H9 (cell line): ENCODE results near the gene NR5A1. TPM values are rescaled to one million over a fixed set of nuclear protein-coding genes. Genes with fewer than 3 reads are reported as not detected.

Experiments
- DNase-seq: peaks from one replicate; pipeline ENCODE4 v3.0.0-alpha.2; 2017
- H2AFZ ChIP-seq: one replicate; pipeline ENCODE4 v1.6.1; 2013; ENCODE audit warnings: mild to moderate bottlenecking, low read length, control low read depth, moderate library complexity
- H2AK5ac ChIP-seq: 2 replicates; pipeline ENCODE4 v1.6.1; 2013; ENCODE audit warnings: low read length, control low read depth, mixed read lengths; ENCODE audit not compliant: insufficient read length
- H2BK120ac ChIP-seq: one replicate; pipeline ENCODE4 v1.6.1; 2013; ENCODE audit warnings: low read depth, mild to moderate bottlenecking, low read length, control low read depth, inconsistent platforms; ENCODE audit not compliant: poor library complexity, severe bottlenecking
- H2BK12ac ChIP-seq: 2 replicates; pipeline ENCODE4 v1.6.1; 2013; ENCODE audit warnings: low read length, control low read depth, mixed read lengths, low read depth; ENCODE audit not compliant: insufficient read length
- H2BK15ac ChIP-seq: 2 replicates; pipeline ENCODE4 v1.6.1; 2013; ENCODE audit warnings: low read depth, low read length, control low read depth
- H2BK20ac ChIP-seq: one replicate; pipeline ENCODE4 v1.6.1; 2013; ENCODE audit warnings: low read depth, mild to moderate bottlenecking, low read length, control low read depth, inconsistent platforms; ENCODE audit not compliant: poor library complexity, severe bottlenecking
- H2BK5ac ChIP-seq: 2 replicates; pipeline ENCODE4 v1.6.1; 2013; ENCODE audit warnings: low read length, control low read depth, mixed read lengths; ENCODE audit not compliant: insufficient read length
- H3K14ac ChIP-seq: 2 replicates; pipeline ENCODE4 v1.6.1; 2013; ENCODE audit warnings: low read length, control low read depth; ENCODE audit not compliant: insufficient read depth
- H3K18ac ChIP-seq: 2 replicates; pipeline ENCODE4 v1.6.1; 2013; ENCODE audit warnings: low read depth, mild to moderate bottlenecking, mixed read lengths, low read length, control low read depth; ENCODE audit not compliant: insufficient read length
- H3K23ac ChIP-seq: 2 replicates; pipeline ENCODE4 v1.6.1; 2013; ENCODE audit warnings: low read length, control low read depth, mixed read lengths, low read depth; ENCODE audit not compliant: insufficient read length
- H3K23me2 ChIP-seq: 2 replicates; pipeline ENCODE4 v1.6.1; 2013; ENCODE audit warnings: low read depth, mild to moderate bottlenecking, mixed read lengths, low read length, control low read depth; ENCODE audit not compliant: insufficient read length, poor library complexity, severe bottlenecking
- H3K27ac ChIP-seq: 2 replicates; pipeline ENCODE4 v1.5.1; 2013; ENCODE audit warnings: low read length, control low read depth, mixed read lengths, low read depth; ENCODE audit not compliant: insufficient read length
- H3K27me3 ChIP-seq: 2 replicates; pipeline ENCODE4 v1.6.1; 2013; ENCODE audit warnings: low read length, control low read depth, inconsistent platforms; ENCODE audit not compliant: insufficient read depth
- H3K4ac ChIP-seq: 2 replicates; pipeline ENCODE4 v1.6.1; 2013; ENCODE audit warnings: low read depth, mild to moderate bottlenecking, control low read depth, inconsistent platforms, low read length, moderate library complexity
- H3K4me1 ChIP-seq: 2 replicates; pipeline ENCODE4 v1.6.1; 2013; ENCODE audit warnings: low read length, control low read depth, inconsistent platforms; ENCODE audit not compliant: insufficient read depth
- H3K4me2 ChIP-seq: 2 replicates; pipeline ENCODE4 v1.6.1; 2013; ENCODE audit warnings: low read length, control low read depth, mixed read lengths; ENCODE audit not compliant: insufficient read length, insufficient read depth
- H3K56ac ChIP-seq: 2 replicates; pipeline ENCODE4 v1.6.1; 2013; ENCODE audit warnings: low read depth, mild to moderate bottlenecking, mixed read lengths, low read length, control low read depth; ENCODE audit not compliant: insufficient read length
- H3K79me1 ChIP-seq: 2 replicates; pipeline ENCODE4 v1.6.1; 2013; ENCODE audit warnings: low read depth, mild to moderate bottlenecking, moderate library complexity, low read length, control low read depth, inconsistent platforms; ENCODE audit not compliant: insufficient read depth, poor library complexity, severe bottlenecking
- H3K79me2 ChIP-seq: 2 replicates; pipeline ENCODE4 v1.6.1; 2013; ENCODE audit warnings: low read length, control low read depth, inconsistent platforms; ENCODE audit not compliant: insufficient read depth
- H3K9ac ChIP-seq: 2 replicates; pipeline ENCODE4 v1.6.1; 2013; ENCODE audit warnings: low read length, control low read depth, mixed read lengths; ENCODE audit not compliant: insufficient read length; ENCODE audit errors: extremely low read depth
- H3K9me3 ChIP-seq: one replicate; pipeline ENCODE4 v1.6.1; 2013; ENCODE audit warnings: low read depth, low read length, inconsistent platforms; ENCODE audit not compliant: control insufficient read depth
- H3T11ph ChIP-seq: one replicate; pipeline ENCODE4 v1.6.1; 2013; ENCODE audit warnings: mild to moderate bottlenecking, low read length, control low read depth, inconsistent platforms
- H4K20me1 ChIP-seq: one replicate; pipeline ENCODE4 v1.6.1; 2013; ENCODE audit not compliant: control insufficient read depth, insufficient read length, insufficient read depth
- H4K5ac ChIP-seq: 2 replicates; pipeline ENCODE4 v1.6.1; 2013; ENCODE audit warnings: low read depth, mild to moderate bottlenecking, mixed read lengths, low read length, control low read depth; ENCODE audit not compliant: insufficient read length
- H4K8ac ChIP-seq: replicated peaks from 2 replicates; pipeline ENCODE4 v1.6.1; 2013; ENCODE audit warnings: low read length, control low read depth, mixed read lengths, low read depth; ENCODE audit not compliant: insufficient read length
- H4K91ac ChIP-seq: 2 replicates; pipeline ENCODE4 v1.6.1; 2013; ENCODE audit warnings: low read depth, mild to moderate bottlenecking, moderate library complexity, mixed read lengths, low read length, control low read depth; ENCODE audit not compliant: insufficient read length
- H3K27ac Mint-ChIP-seq, 3 experiments: 2 replicates in 2 of 3; 3 replicates in 1 of 3; pipeline ENCODE4 v1.8.0; 2020 to 2021; ENCODE audit warnings: mixed read lengths in 3 of 3, mild to moderate bottlenecking in 1 of 3, moderate library complexity in 1 of 3
- H3K27me3 Mint-ChIP-seq: 2 replicates; pipeline ENCODE4 v1.8.0; 2021; ENCODE audit warnings: low read depth, mild to moderate bottlenecking, moderate library complexity, mixed read lengths
- H3K36me3 Mint-ChIP-seq, 3 experiments: 2 replicates in 2 of 3; 3 replicates in 1 of 3; pipeline ENCODE4 v1.8.0; 2020 to 2021; ENCODE audit warnings: low read depth in 3 of 3, mixed read lengths in 3 of 3; ENCODE audit not compliant: insufficient read depth in 1 of 3
- H3K4me1 Mint-ChIP-seq, 2 experiments: 2 replicates each; pipeline ENCODE4 v1.8.0; 2020; ENCODE audit warnings: mixed read lengths in 2 of 2
- H3K4me3 Mint-ChIP-seq, 2 experiments: 2 replicates in 1 of 2; 3 replicates in 1 of 2; pipeline ENCODE4 v1.8.0; 2020 to 2021; ENCODE audit warnings: mild to moderate bottlenecking in 2 of 2, mixed read lengths in 2 of 2, moderate library complexity in 1 of 2
- H3K9me3 Mint-ChIP-seq, 2 experiments: 2 replicates in 1 of 2; 3 replicates in 1 of 2; pipeline ENCODE4 v1.8.0; 2020; ENCODE audit warnings: mild to moderate bottlenecking in 2 of 2, mixed read lengths in 2 of 2, moderate library complexity in 1 of 2
- CTCF ChIP-seq: fragments of 200-600 bp; sonication (generic); conservative IDR thresholded peaks from 3 replicates; pipeline ENCODE4 v1.8.0; 2021; ENCODE audit warnings: antibody characterized with exemption, mild to moderate bottlenecking
- WGBS: extraction: QIAGEN DNeasy Blood & Tissue Kit; methylation state at CpG from one replicate; pipeline ENCODE4 v1.1.7; 2013; ENCODE audit warnings: missing lambda C conversion rate, low lambda C conversion rate, mixed read lengths; ENCODE audit not compliant: insufficient read length; ENCODE audit errors: extremely low coverage; 5-methylcytosine and 5-hydroxymethylcytosine counted together
- total RNA-seq: library from RNA; stranded (reverse); gene quantifications from 2 replicates; pipeline ENCODE4 v1.2.1, GENCODE V29; 2021

NR5A1 gene
- total RNA-seq, 1 experiment from 2014 or later = 0.37 TPM

- no peak overlapping the region for H2BK12ac ChIP-seq
- H3K4me2 ChIP-seq = no peak overlapping the region
- no peak for DNase-seq
- H2AFZ ChIP-seq = no peak overlapping the region
- no peak overlapping the region for H4K91ac ChIP-seq
- H3K14ac ChIP-seq = no peak overlapping the region
- peaks cover 3% of the 10 kb centered on the region for H3K23me2 ChIP-seq
- H2BK20ac ChIP-seq = no peak overlapping the region
- H3K4me1 ChIP-seq = no peaks in the 10 kb centered on the region; the same call in 1 of the 2 replicates
- no peak overlapping the region for H3K9ac ChIP-seq
- no peaks in the 10 kb centered on the region for H3K79me2 ChIP-seq
- Mint-ChIP-seq H3K36me3 (no peaks in the 10 kb centered on the region), H3K9me3 (no peaks in the 10 kb centered on the region), H3K4me3 (peak overlapping the region in 1 of 2 experiments; percentile 7; a peak in 2 of 5 replicates), H3K4me1 (peaks cover 11 to 19% of the 10 kb centered on the region in 2 experiments), H3K27me3 (peaks cover 26% of the 10 kb centered on the region), H3K27ac (peak overlapping the region in 1 of 3 experiments; percentile 77; a peak in 1 of 7 replicates)
- H3K4ac ChIP-seq = no peak overlapping the region
- H3K56ac ChIP-seq = no peak overlapping the region
- H3K79me1 ChIP-seq = no peaks in the 10 kb centered on the region
- peaks cover 2% of the 10 kb centered on the region for H4K20me1 ChIP-seq
- H2AK5ac ChIP-seq = no peak overlapping the region
- peaks cover 12% of the 10 kb centered on the region for H3K27me3 ChIP-seq
- WGBS = no CpG with 5 or more reads among the region's 7 CpGs
- TF ChIP-seq CTCF = no peak
- no peak overlapping the region for H3T11ph ChIP-seq
- no peak overlapping the region for H2BK5ac ChIP-seq
- no peak overlapping the region for H3K18ac ChIP-seq
- H3K23ac ChIP-seq = no peak overlapping the region
- H2BK120ac ChIP-seq = no peak overlapping the region
- H4K5ac ChIP-seq = no peak overlapping the region
- H4K8ac ChIP-seq = no peak overlapping the region
- H3K9me3 ChIP-seq = no peaks in the 10 kb centered on the region
- no peak overlapping the region for H2BK15ac ChIP-seq
- H3K27ac ChIP-seq = no peak overlapping the region
Measured at GRCh38 chr9:124455820-124456219, 51.4 kb downstream of the NR5A1 start.
